Nephron progenitor cell (in vitro differentiated cells): ENCODE data around the gene GCNT2.
"Not testable (repeated sequence)": the region's sequence is repeated elsewhere in the genome, so short reads cannot be mapped to it uniquely, and the experiment has no call there.

ENCODE experiments used
- DNase-seq: peaks from one replicate; pipeline ENCODE4 v3.0.0; 2021
- H3K27ac Mint-ChIP-seq: 2 replicates; pipeline ENCODE4 v1.8.0; 2021; ENCODE audit warnings: mild to moderate bottlenecking, moderate library complexity, mixed read lengths
- H3K27me3 Mint-ChIP-seq: 2 replicates; pipeline ENCODE4 v1.8.0; 2021; ENCODE audit warnings: mild to moderate bottlenecking, low read depth, mixed read lengths; ENCODE audit not compliant: poor library complexity
- H3K36me3 Mint-ChIP-seq: 2 replicates; pipeline ENCODE4 v1.8.0; 2021; ENCODE audit warnings: low read depth, mixed read lengths
- H3K4me1 Mint-ChIP-seq: 2 replicates; pipeline ENCODE4 v1.8.0; 2021; ENCODE audit warnings: mixed read lengths
- H3K4me3 Mint-ChIP-seq: 2 replicates; pipeline ENCODE4 v1.8.0; 2021; ENCODE audit warnings: mild to moderate bottlenecking, moderate library complexity, mixed read lengths
- H3K9me3 Mint-ChIP-seq: 2 replicates; pipeline ENCODE4 v1.8.0; 2021; ENCODE audit warnings: mild to moderate bottlenecking, moderate library complexity, mixed read lengths
- CTCF ChIP-seq: fragments of 200-600 bp; sonication (generic); IDR thresholded peaks from 2 replicates; pipeline ENCODE4 v1.5.0; 2021; ENCODE audit warnings: antibody characterized with exemption

The GCNT2 gene

GRCh38 chr6:10529231-10529801, 8.2 kb downstream of the GCNT2 start:
- Mint-ChIP-seq H3K4me3 (peak overlapping the region; percentile 24), H3K27ac (peak overlapping the region; percentile 26), H3K4me1 (peaks cover 75% of the 10 kb centered on the region), H3K9me3 (no peaks in the 10 kb centered on the region), H3K27me3 (no peaks in the 10 kb centered on the region), H3K36me3 (peaks cover 10% of the 10 kb centered on the region)
- TF ChIP-seq CTCF, result no peak
- no peak for DNase-seq

GRCh38 chr6:10529828-10530374, 8.8 kb downstream of the GCNT2 start:
- H3K4me1 Mint-ChIP-seq, result peaks cover 74% of the 10 kb centered on the region
- DNase-seq, H3K27ac Mint-ChIP-seq, H3K9me3 Mint-ChIP-seq, H3K27me3 Mint-ChIP-seq, H3K4me3 Mint-ChIP-seq: not testable (repeated sequence)
- H3K36me3 Mint-ChIP-seq, result peaks cover 10% of the 10 kb centered on the region

- H3K36me3 Mint-ChIP-seq, result peaks cover 14% of the 10 kb centered on the region
- H3K27ac Mint-ChIP-seq, result no peak overlapping the region
- peaks cover 65% of the 10 kb centered on the region for H3K4me1 Mint-ChIP-seq
- H3K9me3 Mint-ChIP-seq, result no peaks in the 10 kb centered on the region
- H3K27me3 Mint-ChIP-seq, result no peaks in the 10 kb centered on the region
- TF ChIP-seq CTCF, result no peak
- no peak overlapping the region for H3K4me3 Mint-ChIP-seq
- no peak for DNase-seq
Measured at GRCh38 chr6:10531503-10531902, 10.4 kb downstream of the GCNT2 start.

GRCh38 chr6:10531942-10532341, 10.8 kb downstream of the GCNT2 start:
- DNase-seq, result no peak
- Mint-ChIP-seq H3K4me3 (no peak overlapping the region), H3K9me3 (no peaks in the 10 kb centered on the region), H3K4me1 (peaks cover 64% of the 10 kb centered on the region), H3K27me3 (no peaks in the 10 kb centered on the region), H3K36me3 (peaks cover 14% of the 10 kb centered on the region), H3K27ac (peak overlapping the region; percentile 46)
- TF ChIP-seq CTCF, result no peak

- Mint-ChIP-seq H3K27me3 (no peaks in the 10 kb centered on the region), H3K9me3 (no peaks in the 10 kb centered on the region), H3K4me1 (peaks cover 62% of the 10 kb centered on the region), H3K36me3 (peaks cover 18% of the 10 kb centered on the region), H3K4me3 (no peak overlapping the region), H3K27ac (no peak overlapping the region)
- no peak for TF ChIP-seq CTCF
- no peak for DNase-seq
Measured at GRCh38 chr6:10532392-10532791, 11.2 kb downstream of the GCNT2 start.

GRCh38 chr6:10534419-10534762, 13.2 kb downstream of the GCNT2 start:
- Mint-ChIP-seq H3K27me3 (peaks cover 11% of the 10 kb centered on the region), H3K36me3 (peaks cover 18% of the 10 kb centered on the region), H3K4me3 (no peak overlapping the region), H3K4me1 (peaks cover 42% of the 10 kb centered on the region), H3K27ac (no peak overlapping the region), H3K9me3 (no peaks in the 10 kb centered on the region)
- DNase-seq, result no peak
- no peak for TF ChIP-seq CTCF
